Mesendoderm (in vitro differentiated cells): ENCODE data around the gene CNTN4.

Experiments used
- DNase-seq: peaks from one replicate; pipeline ENCODE4 v3.0.0; 2013
- H2AK5ac ChIP-seq: 2 replicates; pipeline ENCODE4 v1.6.1; 2013; ENCODE audit warnings: low read length, inconsistent platforms
- H2BK120ac ChIP-seq: 2 replicates; pipeline ENCODE4 v1.6.1; 2013; ENCODE audit warnings: low read depth, mild to moderate bottlenecking, low read length, moderate library complexity, mixed read lengths
- H2BK15ac ChIP-seq: replicated peaks from 2 replicates; pipeline ENCODE4 v1.6.1; 2013; ENCODE audit warnings: low read depth, mild to moderate bottlenecking, moderate library complexity
- H2BK5ac ChIP-seq: 2 replicates; pipeline ENCODE4 v1.6.1; 2013; ENCODE audit warnings: low read length, inconsistent platforms
- H3K18ac ChIP-seq: 2 replicates; pipeline ENCODE4 v1.6.1; 2013; ENCODE audit warnings: mild to moderate bottlenecking, low read length, mixed read lengths
- H3K23ac ChIP-seq: one replicate; pipeline ENCODE4 v1.6.1; 2013; ENCODE audit warnings: low read length
- H3K27ac ChIP-seq: 2 replicates; pipeline ENCODE4 v1.5.1; 2013; ENCODE audit warnings: low read depth, mild to moderate bottlenecking, inconsistent platforms, low read length, moderate library complexity
- H3K27me3 ChIP-seq: 2 replicates; pipeline ENCODE4 v1.6.1; 2013; ENCODE audit warnings: low read length, control low read depth, mild to moderate bottlenecking, inconsistent platforms; ENCODE audit not compliant: insufficient read depth, poor library complexity
- H3K36me3 ChIP-seq: 2 replicates; pipeline ENCODE4 v1.6.1; 2013; ENCODE audit warnings: low read length, inconsistent platforms; ENCODE audit not compliant: control insufficient read depth, insufficient read depth
- H3K4ac ChIP-seq: one replicate; pipeline ENCODE4 v1.6.1; 2013; ENCODE audit warnings: low read depth, mild to moderate bottlenecking, low read length, moderate library complexity
- H3K4me1 ChIP-seq: 2 replicates; pipeline ENCODE4 v1.6.1; 2013; ENCODE audit warnings: low read depth, low read length, inconsistent platforms; ENCODE audit not compliant: control insufficient read depth
- H3K4me2 ChIP-seq: 2 replicates; pipeline ENCODE4 v1.6.1; 2013; ENCODE audit warnings: low read length
- H3K4me3 ChIP-seq: 2 replicates; pipeline ENCODE4 v1.5.1; 2013; ENCODE audit warnings: mild to moderate bottlenecking, low read length
- H3K56ac ChIP-seq: one replicate; pipeline ENCODE4 v1.6.1; 2013; ENCODE audit warnings: low read length
- H3K79me1 ChIP-seq: 2 replicates; pipeline ENCODE4 v1.6.1; 2013; ENCODE audit warnings: low read length, inconsistent platforms
- H3K79me2 ChIP-seq: 2 replicates; pipeline ENCODE4 v1.6.1; 2013; ENCODE audit warnings: mild to moderate bottlenecking, low read length; ENCODE audit not compliant: control insufficient read depth, insufficient read depth
- H3K9ac ChIP-seq: 2 replicates; pipeline ENCODE4 v1.6.1; 2013; ENCODE audit warnings: low read length, inconsistent platforms
- H4K5ac ChIP-seq: one replicate; pipeline ENCODE4 v1.6.1; 2013; ENCODE audit warnings: low read length
- H4K8ac ChIP-seq: one replicate; pipeline ENCODE4 v1.6.1; 2013; ENCODE audit warnings: low read depth, mild to moderate bottlenecking, control low read depth, low read length, moderate library complexity
- WGBS: extraction: QIAGEN DNeasy Blood & Tissue Kit; methylation state at CpG from one replicate; pipeline ENCODE4 v1.1.7; 2013; ENCODE audit warnings: low lambda C conversion rate, missing lambda C conversion rate; ENCODE audit not compliant: insufficient coverage; ENCODE audit errors: extremely low coverage; 5-methylcytosine and 5-hydroxymethylcytosine counted together

Gene CNTN4

GRCh38 chr3:2166552-2166951 lies 67.9 kb downstream of the CNTN4 start:
- no peak overlapping the region for H4K8ac ChIP-seq
- H3K4ac ChIP-seq: no peak overlapping the region

GRCh38 chr3:2172561-2173171 lies 74.0 kb downstream of the CNTN4 start:
- Histone ChIP-seq H3K79me2 (no peaks in the 10 kb centered on the region), H3K4me2 (no peak overlapping the region), H3K4me1 (no peaks in the 10 kb centered on the region), H2BK120ac (no peak overlapping the region), H2AK5ac (no peak overlapping the region), H3K36me3 (no peaks in the 10 kb centered on the region), H3K56ac (no peak overlapping the region), H2BK15ac (no peak overlapping the region), H3K27ac (no peak overlapping the region), H4K5ac (no peak overlapping the region), H2BK5ac (no peak overlapping the region), H3K18ac (no peak overlapping the region), H3K4me3 (no peak overlapping the region), H3K4ac (no peak overlapping the region), H3K9ac (no peak overlapping the region), H3K79me1 (no peaks in the 10 kb centered on the region), H4K8ac (no peak overlapping the region), H3K23ac (no peak overlapping the region), H3K27me3 (no peaks in the 10 kb centered on the region)
- no peak for DNase-seq
- WGBS: no CpG with 5 or more reads among the region's 4 CpGs

More at GRCh38 chr3:2166552-2166951, 67.9 kb downstream of the CNTN4 start:
- Histone ChIP-seq H3K4me3 (no peak overlapping the region), H3K4me2 (no peak overlapping the region), H3K27ac (no peak overlapping the region), H3K27me3 (no peaks in the 10 kb centered on the region), H4K5ac (no peak overlapping the region), H3K36me3 (no peaks in the 10 kb centered on the region), H3K9ac (no peak overlapping the region), H3K4me1 (no peaks in the 10 kb centered on the region), H3K79me2 (no peaks in the 10 kb centered on the region), H2AK5ac (no peak overlapping the region), H3K56ac (no peak overlapping the region), H3K18ac (no peak overlapping the region), H2BK120ac (no peak overlapping the region), H2BK15ac (no peak overlapping the region), H3K23ac (no peak overlapping the region), H3K79me1 (no peaks in the 10 kb centered on the region), H2BK5ac (no peak overlapping the region)
- peak; percentile 47 for DNase-seq
- 100% methylated on average over 2 of the region's 3 CpGs for WGBS

- no peaks in the 10 kb centered on the region for H3K27me3 ChIP-seq
- no peak overlapping the region for H3K4me3 ChIP-seq
- DNase-seq: no peak
- no peak overlapping the region for H3K27ac ChIP-seq
- no peaks in the 10 kb centered on the region for H3K4me1 ChIP-seq
- H4K8ac ChIP-seq: no peak overlapping the region
- no peak overlapping the region for H2AK5ac ChIP-seq
- H3K4ac ChIP-seq: no peak overlapping the region
- H3K79me2 ChIP-seq: no peaks in the 10 kb centered on the region
- no peak overlapping the region for H2BK120ac ChIP-seq
- no peaks in the 10 kb centered on the region for H3K79me1 ChIP-seq
- no peak overlapping the region for H3K18ac ChIP-seq
- no peak overlapping the region for H4K5ac ChIP-seq
- H3K9ac ChIP-seq: no peak overlapping the region
- H2BK5ac ChIP-seq: no peak overlapping the region
- H3K36me3 ChIP-seq: no peaks in the 10 kb centered on the region
- no peak overlapping the region for H3K56ac ChIP-seq
- no CpG with 5 or more reads among the region's 2 CpGs for WGBS
- H3K23ac ChIP-seq: no peak overlapping the region
- H3K4me2 ChIP-seq: no peak overlapping the region
- H2BK15ac ChIP-seq: no peak overlapping the region
These were observed 82.0 kb downstream of the CNTN4 start for GRCh38 chr3:2180634-2181033.

- peak; percentile 25 for DNase-seq
- Histone ChIP-seq H3K56ac (no peak overlapping the region), H2BK5ac (no peak overlapping the region), H2BK120ac (no peak overlapping the region), H3K79me2 (no peaks in the 10 kb centered on the region), H3K4me3 (no peak overlapping the region), H3K36me3 (no peaks in the 10 kb centered on the region), H2AK5ac (no peak overlapping the region), H3K27me3 (no peaks in the 10 kb centered on the region), H3K4ac (no peak overlapping the region), H3K79me1 (no peaks in the 10 kb centered on the region), H2BK15ac (no peak overlapping the region), H3K4me2 (no peak overlapping the region), H3K4me1 (no peaks in the 10 kb centered on the region), H4K5ac (no peak overlapping the region), H3K23ac (no peak overlapping the region), H3K18ac (no peak overlapping the region), H3K9ac (no peak overlapping the region), H3K27ac (no peak overlapping the region), H4K8ac (no peak overlapping the region)
- WGBS: no CpG with 5 or more reads among the region's 3 CpGs
These were observed 100.2 kb downstream of the CNTN4 start for GRCh38 chr3:2198776-2199279.

GRCh38 chr3:2204054-2204453 lies 105.4 kb downstream of the CNTN4 start:
- Histone ChIP-seq H3K4ac (no peak overlapping the region), H3K4me2 (no peak overlapping the region), H3K9ac (no peak overlapping the region), H3K79me2 (no peaks in the 10 kb centered on the region), H2BK5ac (no peak overlapping the region), H4K8ac (no peak overlapping the region), H2AK5ac (no peak overlapping the region), H3K36me3 (no peaks in the 10 kb centered on the region), H3K79me1 (no peaks in the 10 kb centered on the region), H3K18ac (no peak overlapping the region), H2BK15ac (no peak overlapping the region), H3K56ac (no peak overlapping the region), H3K4me3 (no peak overlapping the region), H3K27ac (no peak overlapping the region), H2BK120ac (no peak overlapping the region), H3K4me1 (no peaks in the 10 kb centered on the region), H4K5ac (no peak overlapping the region), H3K23ac (no peak overlapping the region), H3K27me3 (no peaks in the 10 kb centered on the region)
- 100% methylated on average over 1 of the region's 1 CpG for WGBS
- no peak for DNase-seq

- no peaks in the 10 kb centered on the region for H3K4me1 ChIP-seq
- no peak overlapping the region for H2BK5ac ChIP-seq
- no peak overlapping the region for H3K23ac ChIP-seq
- H2BK15ac ChIP-seq: no peak overlapping the region
- H3K9ac ChIP-seq: no peak overlapping the region
- H3K56ac ChIP-seq: no peak overlapping the region
- H3K4me2 ChIP-seq: no peak overlapping the region
- H3K4me3 ChIP-seq: no peak overlapping the region
- WGBS: no CpG with 5 or more reads among the region's 2 CpGs
- H3K79me2 ChIP-seq: no peaks in the 10 kb centered on the region
- no peak overlapping the region for H3K27ac ChIP-seq
- H4K8ac ChIP-seq: no peak overlapping the region
- no peak overlapping the region for H2BK120ac ChIP-seq
- DNase-seq: no peak
- H3K36me3 ChIP-seq: no peaks in the 10 kb centered on the region
- no peaks in the 10 kb centered on the region for H3K79me1 ChIP-seq
- no peaks in the 10 kb centered on the region for H3K27me3 ChIP-seq
- no peak overlapping the region for H3K18ac ChIP-seq
- no peak overlapping the region for H2AK5ac ChIP-seq
- H3K4ac ChIP-seq: no peak overlapping the region
- no peak overlapping the region for H4K5ac ChIP-seq
These were observed 107.0 kb downstream of the CNTN4 start for GRCh38 chr3:2205692-2206091.
